Measurements from ENCODE around the gene ADAM10.
"Not testable (repeated sequence)": the region's sequence is repeated elsewhere in the genome, so short reads cannot be mapped to it uniquely, and the experiment has no call there.

The ADAM10 gene, protein sequence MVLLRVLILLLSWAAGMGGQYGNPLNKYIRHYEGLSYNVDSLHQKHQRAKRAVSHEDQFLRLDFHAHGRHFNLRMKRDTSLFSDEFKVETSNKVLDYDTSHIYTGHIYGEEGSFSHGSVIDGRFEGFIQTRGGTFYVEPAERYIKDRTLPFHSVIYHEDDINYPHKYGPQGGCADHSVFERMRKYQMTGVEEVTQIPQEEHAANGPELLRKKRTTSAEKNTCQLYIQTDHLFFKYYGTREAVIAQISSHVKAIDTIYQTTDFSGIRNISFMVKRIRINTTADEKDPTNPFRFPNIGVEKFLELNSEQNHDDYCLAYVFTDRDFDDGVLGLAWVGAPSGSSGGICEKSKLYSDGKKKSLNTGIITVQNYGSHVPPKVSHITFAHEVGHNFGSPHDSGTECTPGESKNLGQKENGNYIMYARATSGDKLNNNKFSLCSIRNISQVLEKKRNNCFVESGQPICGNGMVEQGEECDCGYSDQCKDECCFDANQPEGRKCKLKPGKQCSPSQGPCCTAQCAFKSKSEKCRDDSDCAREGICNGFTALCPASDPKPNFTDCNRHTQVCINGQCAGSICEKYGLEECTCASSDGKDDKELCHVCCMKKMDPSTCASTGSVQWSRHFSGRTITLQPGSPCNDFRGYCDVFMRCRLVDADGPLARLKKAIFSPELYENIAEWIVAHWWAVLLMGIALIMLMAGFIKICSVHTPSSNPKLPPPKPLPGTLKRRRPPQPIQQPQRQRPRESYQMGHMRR
- 137 to 217 (median 147) reads per million in 4 experiments for total RNA-seq

DNA sequence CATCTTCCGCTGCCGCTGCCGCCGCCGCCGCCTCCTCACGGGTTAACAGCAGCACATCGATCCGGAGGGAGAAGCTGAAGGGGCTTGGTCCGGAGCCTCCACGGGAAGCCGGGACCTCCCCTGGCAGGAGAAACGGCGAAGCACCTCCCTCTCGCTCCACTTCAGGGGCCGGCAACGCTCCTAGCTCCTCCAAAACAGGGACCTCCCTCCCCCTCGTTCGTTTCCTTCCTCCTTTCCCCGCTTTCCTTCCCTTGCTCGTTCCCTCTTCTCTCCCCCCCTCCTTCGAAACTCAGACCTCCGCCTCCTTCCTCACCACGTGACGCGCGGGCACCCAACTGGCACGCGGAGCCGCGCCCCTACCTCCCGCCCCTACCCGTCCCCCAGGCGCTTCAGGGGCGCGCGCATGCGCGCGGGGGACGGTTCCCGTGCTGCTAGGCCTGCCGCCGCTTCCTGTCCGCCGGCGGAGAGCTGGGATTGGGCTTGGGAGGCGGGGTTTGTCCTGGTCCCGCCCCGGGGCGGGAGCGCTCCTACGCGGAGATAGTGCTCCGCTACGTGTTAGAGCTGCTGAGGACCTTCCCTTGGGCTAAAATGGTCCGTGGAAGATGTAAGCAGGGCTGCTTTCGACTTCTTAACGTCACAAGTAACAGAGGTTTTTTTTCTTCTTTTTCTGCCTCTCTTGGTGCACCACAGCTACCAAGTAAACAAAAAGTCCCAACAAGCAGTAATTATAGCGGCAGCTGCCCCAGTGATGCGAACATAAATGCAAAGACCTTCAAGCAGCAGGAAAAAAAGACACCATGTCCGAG, at the start of gene ADAM10:
Gene ADAM10, minus strand, starts transcription at position 176 of the 806 bp plus-strand sequence. Its CDS starts 173 bp downstream, at position 3.
- DNase-seq, result peak; percentile 98

- no peak for DNase-seq
These were observed 48.0 kb upstream of the ADAM10 start for GRCh38 chr15:58797505-58797904.

GRCh38 chr15:58795825-58796224, 46.3 kb upstream of the ADAM10 start:
- no peak for DNase-seq

DNA sequence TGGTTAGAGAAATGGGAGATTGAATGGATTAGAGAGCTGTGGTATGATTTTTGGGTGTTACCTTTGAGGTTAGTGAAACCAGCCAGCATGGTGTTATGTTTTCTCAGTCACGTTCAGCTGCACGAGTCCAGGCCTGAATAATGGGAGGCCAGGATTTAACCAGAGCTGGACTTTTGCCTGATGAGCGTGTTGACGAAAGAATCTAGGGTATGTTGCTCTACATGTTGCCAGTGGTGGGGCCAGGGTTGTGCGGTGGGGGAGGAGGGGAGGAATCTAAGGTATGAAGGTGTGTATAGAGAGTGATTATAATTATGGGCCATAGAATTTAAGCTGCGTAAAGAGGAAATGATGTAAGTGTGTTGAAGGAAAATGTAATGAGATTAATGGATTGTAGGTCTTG, 44.4 kb upstream of the ADAM10 start:
- no peak for DNase-seq

DNA sequence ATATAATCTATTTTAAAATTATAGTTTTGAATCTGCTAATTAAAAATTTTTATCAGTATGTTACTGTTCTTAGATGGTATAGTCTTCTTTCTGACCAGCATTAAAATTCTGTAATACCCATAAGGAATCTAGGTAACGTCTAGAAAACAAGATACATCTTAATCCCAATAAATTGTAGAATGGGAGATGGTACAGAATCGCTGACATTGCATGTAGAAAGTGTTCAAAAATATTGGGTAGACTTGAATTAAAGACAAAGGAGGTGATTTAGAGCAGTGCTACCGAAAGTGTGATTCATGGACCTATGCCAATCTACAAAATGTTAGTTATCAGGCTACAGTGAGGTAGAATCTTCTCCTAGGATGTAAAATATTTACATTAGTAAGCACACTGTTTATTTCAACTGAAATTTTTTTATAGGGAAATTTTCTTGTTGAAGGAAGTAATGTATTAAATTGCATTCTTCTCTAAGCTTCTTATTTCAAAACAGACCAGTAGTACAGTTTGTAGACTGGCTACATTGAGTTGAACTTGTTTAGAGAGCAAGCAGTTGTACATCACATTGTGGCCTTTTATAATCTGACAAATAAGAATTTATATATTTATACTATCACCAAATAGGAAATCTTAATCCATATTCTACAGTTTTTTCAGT, 38.7 kb upstream of the ADAM10 start:
- DNase-seq, result no peak

GRCh38 chr15:58785355-58785754, 35.8 kb upstream of the ADAM10 start:
- no peak for DNase-seq

- DNase-seq, result no peak
These were observed 30.0 kb upstream of the ADAM10 start for GRCh38 chr15:58779554-58779953.

GRCh38 chr15:58777107-58777506, 27.6 kb upstream of the ADAM10 start:
- DNase-seq, result no peak

GRCh38 chr15:58775402-58775801, 25.9 kb upstream of the ADAM10 start:
- no peak for DNase-seq

DNA sequence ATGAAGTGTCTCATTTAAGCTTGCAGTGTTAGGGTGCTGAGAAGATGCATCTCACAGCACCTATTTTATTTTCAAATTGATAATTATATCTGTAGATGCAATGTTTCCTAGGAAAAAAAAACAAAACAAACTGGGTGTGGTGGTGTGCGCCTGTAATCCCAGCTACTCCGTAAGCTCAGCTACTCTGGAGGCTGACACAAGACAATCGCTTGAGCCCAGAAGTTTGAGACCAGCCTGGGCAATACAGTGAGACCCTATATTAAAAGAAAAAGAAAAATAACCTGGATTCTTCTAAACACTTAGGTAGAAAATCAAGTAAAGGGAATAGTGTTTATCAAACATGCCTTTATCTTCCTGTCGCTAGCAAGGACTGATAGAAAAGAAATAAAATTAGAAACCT, 23.5 kb upstream of the ADAM10 start:
- DNase-seq, result no peak

DNA sequence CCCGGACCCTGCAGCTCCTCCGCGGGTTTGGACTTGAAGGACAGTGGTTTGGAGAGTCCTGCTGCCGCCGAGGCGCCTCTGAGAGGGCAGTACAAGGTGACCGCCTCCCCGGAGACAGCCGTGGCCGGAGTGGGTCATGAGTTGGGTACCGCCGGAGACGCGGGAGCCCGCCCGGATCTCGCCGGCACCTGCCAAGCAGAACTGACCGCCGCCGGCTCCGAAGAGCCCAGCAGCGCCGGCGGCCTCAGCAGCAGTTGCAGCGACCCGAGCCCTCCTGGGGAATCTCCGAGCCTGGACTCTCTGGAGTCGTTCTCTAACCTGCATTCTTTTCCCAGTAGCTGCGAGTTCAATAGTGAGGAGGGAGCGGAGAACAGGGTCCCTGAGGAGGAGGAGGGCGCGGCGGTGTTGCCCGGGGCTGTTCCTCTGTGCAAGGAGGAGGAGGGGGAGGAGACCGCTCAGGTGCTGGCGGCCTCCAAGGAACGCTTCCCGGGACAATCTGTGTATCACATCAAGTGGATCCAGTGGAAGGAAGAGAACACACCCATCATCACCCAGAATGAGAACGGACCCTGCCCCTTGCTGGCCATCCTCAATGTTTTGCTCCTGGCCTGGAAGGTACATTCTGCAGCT, 22.2 kb upstream of the ADAM10 start:
- no peak for DNase-seq

- DNase-seq, result peak; percentile 81
These were observed 21.5 kb upstream of the ADAM10 start, which contains the start of gene MINDY2 for GRCh38 chr15:58770857-58771620. TSS of gene MINDY2 (plus strand) at chr15:58771302. CDS start at chr15:58771396, 94 bp downstream.

DNA sequence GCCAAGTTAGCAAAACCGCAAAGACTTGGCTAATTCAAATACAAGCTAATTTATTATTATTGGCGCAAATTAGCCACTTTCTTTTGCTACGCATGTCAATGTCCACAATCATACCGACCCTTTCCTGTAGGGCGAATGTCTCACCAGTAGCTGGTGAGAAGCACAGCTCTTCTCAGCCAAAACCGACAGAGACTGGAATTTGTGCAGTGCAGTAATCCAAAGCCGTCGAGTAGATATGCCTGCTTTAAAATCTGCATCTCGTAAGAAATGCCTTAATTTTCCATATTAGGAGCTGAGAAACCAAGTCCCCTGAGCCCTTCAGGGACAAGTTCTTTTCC, 21.0 kb upstream of the ADAM10 start:
- DNase-seq, result no peak

DNA sequence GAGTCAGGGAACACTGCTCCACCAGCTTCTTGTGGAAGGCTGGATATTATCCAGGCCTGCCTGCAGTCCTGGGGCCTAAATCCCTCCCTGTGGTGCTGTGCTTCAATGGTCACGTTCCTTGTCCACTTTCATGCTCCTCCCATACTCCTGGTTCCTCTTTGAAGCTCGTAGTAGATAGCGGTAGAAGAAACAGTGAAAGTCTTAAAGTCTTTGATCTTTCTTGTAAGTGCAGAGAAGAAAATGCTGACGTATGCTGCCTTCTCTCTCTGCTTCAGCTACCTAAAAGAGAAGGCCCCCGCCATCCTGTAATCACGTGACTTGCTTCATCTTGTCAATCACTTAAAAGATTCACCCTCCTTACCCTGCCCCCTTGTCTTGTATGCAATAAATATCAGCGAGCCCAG, 19.1 kb upstream of the ADAM10 start:
- DNase-seq, result not testable (repeated sequence)

DNA sequence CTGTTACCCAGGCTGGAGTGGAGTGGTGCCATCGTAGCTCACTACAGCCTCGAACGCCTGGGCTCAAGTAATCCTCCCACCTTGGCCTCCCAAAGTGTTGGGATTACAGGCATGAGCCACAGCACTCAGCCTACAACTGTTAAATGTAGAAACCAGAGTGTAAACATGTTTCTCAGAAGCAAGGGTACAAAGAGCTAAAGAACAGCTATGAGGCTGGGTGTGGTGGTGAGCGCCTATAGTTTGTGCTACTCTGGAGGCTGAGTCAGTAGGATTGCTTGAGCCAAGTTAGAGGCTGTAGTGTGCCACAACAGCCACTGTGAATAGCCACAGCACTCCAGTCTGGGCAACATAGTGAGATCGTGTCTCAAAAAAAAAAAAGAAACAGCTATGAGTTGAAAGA, 16.8 kb upstream of the ADAM10 start:
- DNase-seq, result no peak

DNA sequence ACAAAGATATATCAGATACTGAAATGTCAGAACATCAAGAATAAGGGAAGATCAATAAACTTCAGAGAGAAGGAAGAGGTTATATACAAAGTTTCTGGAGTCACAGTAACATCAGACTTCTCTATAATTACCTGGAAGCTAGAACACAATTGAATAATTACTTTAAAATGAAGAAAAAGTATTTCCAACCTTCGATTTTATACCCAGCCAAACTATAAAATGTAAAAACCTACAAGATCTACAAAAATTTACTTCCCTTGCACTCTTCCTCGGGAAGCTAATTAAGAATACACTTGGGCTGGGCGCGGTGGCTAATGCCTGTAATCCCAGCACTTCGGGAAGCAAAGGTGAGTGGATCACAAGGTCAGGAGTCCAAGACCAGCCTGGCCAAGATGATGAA, 15.0 kb upstream of the ADAM10 start:
- no peak for DNase-seq

- no peak for DNase-seq
These were observed 13.2 kb upstream of the ADAM10 start for GRCh38 chr15:58762731-58763130.

DNA sequence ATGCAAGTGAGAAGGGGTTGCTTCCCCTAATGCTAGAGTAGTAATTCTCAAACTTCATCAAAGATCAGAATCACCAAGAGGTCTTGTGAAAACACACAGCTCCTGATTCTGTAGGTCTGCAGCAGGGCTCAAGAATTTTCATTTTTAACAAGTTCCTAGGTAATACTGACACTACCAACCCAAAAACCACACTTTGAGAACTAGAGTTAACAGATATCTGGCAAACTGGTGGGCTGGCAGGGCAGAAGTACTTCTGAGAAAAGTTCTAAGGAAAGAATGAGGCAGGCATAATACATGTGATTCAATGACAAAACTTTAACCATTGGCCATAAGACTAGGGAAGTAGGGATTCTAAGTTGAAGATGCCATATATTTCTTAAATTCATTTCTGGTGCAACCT, 12.8 kb upstream of the ADAM10 start:
- DNase-seq, result no peak

DNA sequence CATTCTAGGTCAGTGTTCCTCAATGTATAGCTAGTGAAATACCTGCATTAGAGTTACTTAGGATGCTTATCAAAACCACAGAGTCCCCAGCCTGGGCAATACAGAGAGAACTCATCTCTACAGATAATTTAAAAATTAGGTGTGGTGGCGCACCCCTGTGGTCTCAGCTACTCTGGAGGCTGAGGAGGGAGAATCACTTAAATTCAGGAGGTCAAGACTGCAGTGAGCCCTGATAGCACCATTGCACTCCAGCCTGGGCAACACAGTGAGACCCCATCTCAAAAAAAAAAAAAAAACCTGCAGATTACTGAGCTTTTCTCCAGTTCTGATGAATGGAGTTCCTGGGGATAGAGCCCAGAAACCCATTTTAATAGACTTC, 11.5 kb upstream of the ADAM10 start:
- DNase-seq, result no peak

DNA sequence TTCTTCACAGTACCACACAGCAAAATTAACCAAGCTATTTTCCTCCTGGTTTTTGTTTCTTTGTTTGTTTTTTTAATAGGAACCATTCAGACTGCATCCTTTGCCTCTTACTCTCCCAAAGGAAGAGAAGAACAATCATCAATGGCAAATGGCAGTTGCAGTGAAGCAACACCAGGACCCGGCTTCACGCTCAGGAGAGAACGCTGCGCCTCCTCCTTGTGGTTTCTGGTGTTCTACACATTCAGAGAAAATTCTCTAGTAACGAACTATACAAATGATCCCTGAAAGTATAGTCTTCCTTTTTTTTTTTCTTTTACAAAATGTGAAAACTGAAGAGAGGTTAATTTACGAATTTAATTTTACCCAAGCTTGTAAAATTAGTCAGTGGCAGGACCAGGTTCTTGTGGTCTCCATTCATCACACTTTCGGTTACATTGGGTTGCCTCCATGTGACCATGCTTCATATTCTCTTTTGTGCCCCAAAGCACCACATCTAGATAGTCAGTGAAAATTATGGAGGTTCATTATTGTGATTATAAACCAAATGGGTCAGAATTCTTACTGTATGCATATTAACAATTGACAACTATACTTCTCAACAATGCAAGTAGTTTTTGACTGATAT, 11.0 kb upstream of the ADAM10 start:
- no peak for DNase-seq

DNA sequence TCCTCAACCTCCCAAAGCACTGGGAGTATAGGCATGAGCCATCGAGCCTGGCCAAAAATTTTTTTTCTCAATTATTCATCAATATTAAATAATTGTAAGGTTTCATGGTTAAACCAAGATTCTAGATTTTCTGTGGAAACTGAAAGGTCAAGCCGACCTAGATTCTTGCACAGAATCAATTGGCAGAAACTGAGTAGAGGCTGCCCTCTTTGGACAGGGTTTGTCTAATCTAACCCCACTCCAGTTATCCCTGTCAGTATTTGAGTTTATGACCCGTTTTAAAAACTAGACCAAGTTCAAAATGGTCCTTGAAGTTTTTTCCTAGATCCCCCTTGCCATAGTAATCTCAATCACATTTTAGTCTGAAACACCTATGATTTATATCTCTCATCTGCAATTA, 8.6 kb upstream of the ADAM10 start:
- no peak for DNase-seq

Measured in effector CD8-positive, alpha-beta T cell (primary cell).